ENCODE data around the gene RANBP1. TPM values are rescaled to one million over a fixed set of nuclear protein-coding genes. Genes with fewer than 3 reads are reported as not detected.

Gene RANBP1
- polyA plus RNA-seq, 1 experiment, result 166 TPM

- no peak overlapping the region for H3K4me3 ChIP-seq (ENCODE audit: low read depth, low read length)
- no peaks in the 10 kb centered on the region for H3K27me3 ChIP-seq (ENCODE audit: control insufficient read depth, insufficient read depth, low read length)
- DNase-seq (ENCODE audit: low read depth), result no peak
- ChIA-PET CTCF (no interaction called here), POLR2A (no interaction called here)
- TF ChIP-seq CTCF (IDR thresholded peaks at IDR 0.05; ENCODE audit: insufficient read depth, low read depth, low read length), result no peak
- H3K36me3 ChIP-seq (ENCODE audit: control insufficient read depth, insufficient read depth, low read length), result peaks cover 62% of the 10 kb centered on the region
Measured at GRCh38 chr22:20089977-20090729, 25.8 kb upstream of the RANBP1 start.

GRCh38 chr22:20090730-20091240 is 25.1 kb upstream of the RANBP1 start:
- H3K27me3 ChIP-seq (ENCODE audit: control insufficient read depth, insufficient read depth, low read length), result no peaks in the 10 kb centered on the region
- peaks cover 62% of the 10 kb centered on the region for H3K36me3 ChIP-seq (ENCODE audit: control insufficient read depth, insufficient read depth, low read length)
- H3K4me3 ChIP-seq (ENCODE audit: low read depth, low read length), result no peak overlapping the region
- no peak for TF ChIP-seq CTCF (IDR thresholded peaks at IDR 0.05; ENCODE audit: insufficient read depth, low read depth, low read length)
- DNase-seq (ENCODE audit: low read depth), result no peak
- ChIA-PET POLR2A (no interaction called here), CTCF (no interaction called here)

- no peak for TF ChIP-seq CTCF (IDR thresholded peaks at IDR 0.05; ENCODE audit: insufficient read depth, low read depth, low read length)
- ChIA-PET CTCF (no interaction called here), POLR2A (no interaction called here)
- DNase-seq (ENCODE audit: low read depth), result no peak
- H3K36me3 ChIP-seq (ENCODE audit: control insufficient read depth, insufficient read depth, low read length), result peaks cover 59% of the 10 kb centered on the region
- no peak overlapping the region for H3K4me3 ChIP-seq (ENCODE audit: low read depth, low read length)
- H3K27me3 ChIP-seq (ENCODE audit: control insufficient read depth, insufficient read depth, low read length), result no peaks in the 10 kb centered on the region
Measured at GRCh38 chr22:20091690-20092476, 24.0 kb upstream of the RANBP1 start.

GRCh38 chr22:20092477-20092854 is 23.4 kb upstream of the RANBP1 start:
- CTCF ChIA-PET, result interaction anchor here (0.7 kb wide), 1 partner anchor 27 kb away, joined by 3 read pairs; no protein-coding TSS in a partner anchor
- DNase-seq (ENCODE audit: low read depth), result no peak
- H3K27me3 ChIP-seq (ENCODE audit: control insufficient read depth, insufficient read depth, low read length), result no peaks in the 10 kb centered on the region
- no peak for TF ChIP-seq CTCF (IDR thresholded peaks at IDR 0.05; ENCODE audit: insufficient read depth, low read depth, low read length)
- H3K4me3 ChIP-seq (ENCODE audit: low read depth, low read length), result no peak overlapping the region
- POLR2A ChIA-PET, result no interaction called here
- H3K36me3 ChIP-seq (ENCODE audit: control insufficient read depth, insufficient read depth, low read length), result peaks cover 53% of the 10 kb centered on the region

GRCh38 chr22:20093418-20094196 is 22.3 kb upstream of the RANBP1 start:
- no peak for DNase-seq (ENCODE audit: low read depth)
- Histone ChIP-seq H3K4me3 (ENCODE audit: low read depth, low read length) (no peak overlapping the region), H3K27me3 (ENCODE audit: control insufficient read depth, insufficient read depth, low read length) (no peaks in the 10 kb centered on the region), H3K36me3 (ENCODE audit: control insufficient read depth, insufficient read depth, low read length) (peaks cover 45% of the 10 kb centered on the region)
- POLR2A ChIA-PET, result no interaction called here
- CTCF ChIA-PET, result no interaction called here
- no peak for TF ChIP-seq CTCF (IDR thresholded peaks at IDR 0.05; ENCODE audit: insufficient read depth, low read depth, low read length)

All from BJ (cell line).